ENCODE results near the gene STX4. TPM values are rescaled to one million over a fixed set of nuclear protein-coding genes. Genes with fewer than 3 reads are reported as not detected.

STX4 gene
- total RNA-seq = 17.5 and 28.2 TPM in 2 replicates

DNA sequence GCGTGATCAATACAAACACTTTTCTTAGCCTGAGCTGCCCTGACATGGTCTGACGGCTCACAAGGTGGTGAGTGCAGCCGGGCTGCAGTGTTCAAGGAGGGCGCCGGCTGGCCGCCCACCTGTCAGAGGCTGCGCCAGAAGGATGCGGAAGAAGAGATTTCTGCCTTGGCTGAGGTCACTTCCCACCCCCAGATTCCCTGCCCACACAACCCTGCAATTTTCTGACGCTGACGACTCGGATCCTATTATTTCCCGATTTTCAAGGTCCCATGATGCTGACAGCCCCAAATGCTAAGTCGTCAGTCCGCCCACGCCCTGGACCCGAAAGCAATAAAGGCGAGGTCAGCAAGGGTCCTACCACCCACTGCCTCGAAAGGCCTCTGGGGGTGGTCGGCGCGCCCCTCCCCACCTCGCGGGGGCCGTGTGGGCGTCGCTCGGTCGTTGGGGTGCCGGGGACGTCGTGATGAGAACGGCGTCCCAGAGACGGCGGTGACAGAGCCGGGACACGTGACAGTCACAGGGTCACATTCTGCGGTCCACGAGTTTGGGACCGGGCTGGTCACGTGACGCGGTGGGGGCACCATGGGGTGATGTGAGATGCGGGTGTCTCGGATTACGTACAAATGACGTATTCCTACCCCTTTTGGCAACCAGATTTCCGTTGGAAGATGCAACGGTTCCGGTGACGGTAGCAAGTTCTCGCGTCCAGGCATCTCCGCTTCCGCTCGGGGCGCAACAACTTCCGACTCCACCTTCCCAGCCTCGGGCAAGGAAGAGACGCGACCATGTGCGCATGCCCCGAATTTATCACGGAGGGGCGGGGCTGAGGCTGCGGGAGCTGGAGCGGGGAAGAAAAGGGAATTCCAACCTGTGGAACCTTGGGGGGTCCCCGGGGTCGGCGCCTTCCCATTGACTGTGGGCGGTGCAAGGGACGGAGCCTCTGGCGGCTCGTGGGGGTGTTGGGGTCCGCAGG, at the start of gene STX4:
TSS of gene STX4 (plus strand) at position 823 of the 973 bp plus-strand sequence. CDS start 248 bp downstream, outside the sequence.
- peak; percentile 90 to 94 for DNase-seq (ENCODE audit: low read depth in 2 of 2)

- no peak for DNase-seq (ENCODE audit: low read depth in 2 of 2)
These were observed 49.3 kb upstream of the STX4 start for GRCh38 chr16:30983898-30984610.

DNA sequence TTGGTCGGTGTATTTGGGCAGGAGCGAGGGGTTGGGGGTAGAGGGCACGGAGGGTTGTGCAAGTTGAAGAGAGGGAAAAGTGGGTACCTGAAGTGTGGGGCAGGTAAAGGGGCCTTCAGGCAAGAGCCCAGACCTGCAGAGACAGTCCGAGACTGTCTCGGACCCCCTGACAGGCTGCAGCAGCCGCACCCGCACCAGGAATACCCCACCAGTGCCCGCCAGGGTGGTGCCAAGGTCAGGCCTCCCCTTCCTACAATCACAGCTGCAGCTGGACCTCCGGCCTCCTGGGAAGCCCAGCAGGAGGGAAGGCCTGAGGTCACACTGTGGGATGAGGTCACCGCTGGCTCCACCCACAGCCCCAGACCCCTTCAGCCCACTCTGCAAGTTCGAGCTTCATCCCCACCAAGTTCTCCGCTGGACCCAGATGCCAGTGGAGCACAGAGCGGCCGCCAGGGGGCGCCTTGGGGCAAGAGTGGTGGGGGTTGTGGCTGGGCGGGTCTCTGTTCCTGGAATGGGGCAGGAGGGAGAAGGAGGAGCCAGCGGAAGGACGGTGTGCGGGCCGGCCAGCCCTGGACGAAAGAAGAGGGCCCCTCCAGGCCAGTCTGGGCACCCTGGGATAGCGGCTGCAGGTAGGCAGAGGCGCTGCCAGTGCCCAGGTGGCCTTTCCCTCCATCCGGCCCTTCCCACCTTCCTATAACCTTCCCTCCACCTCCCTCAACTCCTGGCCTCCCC, 48.5 kb upstream of the STX4 start, which contains the start of gene HSD3B7:
TSS of gene HSD3B7 (plus strand) at position 539 of the 732 bp plus-strand sequence. CDS start 452 bp downstream, outside the sequence.
- peak; percentile 43 to 73 for DNase-seq (ENCODE audit: low read depth in 2 of 2)

- DNase-seq (ENCODE audit: low read depth in 2 of 2) = peak in 1 of 2 donors; percentile 12
These were observed 47.8 kb upstream of the STX4 start for GRCh38 chr16:30985401-30986128.

DNA sequence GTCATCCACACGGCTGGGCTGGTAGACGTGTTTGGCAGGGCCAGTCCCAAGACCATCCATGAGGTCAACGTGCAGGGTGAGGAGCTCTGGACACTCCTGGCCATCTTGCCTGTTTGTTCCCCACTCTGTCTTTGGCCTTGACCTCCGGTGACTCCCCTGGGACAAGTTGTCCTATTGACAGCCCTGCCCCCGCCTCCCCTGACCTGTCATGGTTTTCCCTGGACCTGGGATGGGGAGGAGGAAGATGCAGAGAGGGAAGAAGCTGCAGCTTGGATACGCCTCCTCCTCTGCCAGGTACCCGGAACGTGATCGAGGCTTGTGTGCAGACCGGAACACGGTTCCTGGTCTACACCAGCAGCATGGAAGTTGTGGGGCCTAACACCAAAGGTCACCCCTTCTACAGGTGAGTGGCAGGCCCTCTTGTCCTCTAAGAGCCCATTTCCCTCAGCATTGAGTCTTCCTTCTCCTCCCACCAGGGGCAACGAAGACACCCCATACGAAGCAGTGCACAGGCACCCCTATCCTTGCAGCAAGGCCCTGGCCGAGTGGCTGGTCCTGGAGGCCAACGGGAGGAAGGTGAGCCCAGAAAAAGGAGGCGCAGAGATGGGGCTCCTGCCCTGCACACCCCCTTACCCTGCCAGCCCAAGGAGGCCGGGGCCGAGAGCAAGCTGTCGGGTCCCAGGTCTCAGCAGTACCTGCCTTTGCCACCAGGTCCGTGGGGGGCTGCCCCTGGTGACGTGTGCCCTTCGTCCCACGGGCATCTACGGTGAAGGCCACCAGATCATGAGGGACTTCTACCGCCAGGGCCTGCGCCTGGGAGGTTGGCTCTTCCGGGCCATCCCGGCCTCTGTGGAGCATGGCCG, 47.0 kb upstream of the STX4 start:
- DNase-seq (ENCODE audit: low read depth in 2 of 2) = no peak

DNA sequence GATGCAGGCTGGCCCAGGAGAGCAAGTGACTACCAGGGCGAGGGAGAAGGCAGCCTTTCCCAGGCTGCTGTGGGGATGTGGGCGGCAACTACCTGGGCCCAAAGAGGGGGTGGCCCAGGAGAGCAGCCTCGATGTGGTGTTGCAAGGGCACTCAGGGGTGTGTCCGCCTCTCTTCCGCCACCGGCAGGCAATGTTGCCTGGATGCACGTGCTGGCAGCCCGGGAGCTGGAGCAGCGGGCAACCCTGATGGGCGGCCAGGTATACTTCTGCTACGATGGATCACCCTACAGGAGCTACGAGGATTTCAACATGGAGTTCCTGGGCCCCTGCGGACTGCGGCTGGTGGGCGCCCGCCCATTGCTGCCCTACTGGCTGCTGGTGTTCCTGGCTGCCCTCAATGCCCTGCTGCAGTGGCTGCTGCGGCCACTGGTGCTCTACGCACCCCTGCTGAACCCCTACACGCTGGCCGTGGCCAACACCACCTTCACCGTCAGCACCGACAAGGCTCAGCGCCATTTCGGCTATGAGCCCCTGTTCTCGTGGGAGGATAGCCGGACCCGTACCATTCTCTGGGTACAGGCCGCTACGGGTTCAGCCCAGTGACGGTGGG, 45.7 kb upstream of the STX4 start:
- no peak for DNase-seq (ENCODE audit: low read depth in 2 of 2)

DNA sequence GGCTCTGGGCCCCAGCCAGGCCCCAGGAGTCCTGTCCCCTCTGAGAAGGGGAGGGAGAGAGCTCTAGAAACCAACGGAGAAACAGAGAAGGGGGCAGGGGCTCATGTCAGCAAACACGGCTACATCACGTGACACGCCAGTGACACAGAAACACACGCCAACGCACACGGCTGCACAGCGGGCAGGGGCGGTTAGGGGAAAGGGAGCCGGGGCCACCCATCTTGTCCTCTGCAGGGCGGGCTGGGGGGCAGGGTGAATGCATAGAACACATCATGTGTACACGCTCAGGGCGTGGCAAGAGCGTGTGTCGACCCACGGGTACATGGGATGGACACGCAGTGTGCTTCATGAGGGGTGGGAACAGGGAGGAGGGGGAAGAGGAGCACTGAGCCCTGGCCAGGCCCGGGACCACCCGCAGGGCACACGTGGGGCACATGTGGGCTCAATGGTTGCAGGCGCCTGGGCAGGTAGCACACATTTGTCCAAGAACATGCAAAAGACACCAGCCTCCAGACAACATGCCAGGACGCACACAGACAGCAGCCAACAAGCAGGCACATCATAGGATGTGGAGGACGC, 43.8 kb upstream of the STX4 start:
- DNase-seq (ENCODE audit: low read depth in 2 of 2) = no peak

- DNase-seq (ENCODE audit: low read depth in 2 of 2) = no peak
These were observed 43.3 kb upstream of the STX4 start for GRCh38 chr16:30990105-30990504.

DNA sequence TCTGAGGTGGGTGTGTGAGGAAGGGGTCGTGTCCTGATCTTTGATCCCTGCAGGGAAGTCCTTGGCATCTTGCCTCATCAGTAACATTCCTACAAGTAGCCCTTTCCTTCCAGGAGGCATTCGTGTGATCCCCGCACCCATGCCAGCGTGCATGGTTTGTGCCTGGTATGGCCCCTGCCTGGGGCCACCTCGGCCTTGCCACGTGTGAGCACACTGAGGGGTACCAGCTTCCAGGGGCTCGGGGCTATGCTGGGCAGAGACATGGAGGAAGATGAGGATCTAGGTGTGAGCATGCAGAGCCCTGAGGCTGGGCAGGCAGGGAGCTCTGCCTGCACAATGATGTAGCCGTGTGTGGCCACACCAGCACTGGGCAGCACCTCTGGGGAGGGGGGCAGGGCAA, 42.3 kb upstream of the STX4 start:
- no peak for DNase-seq (ENCODE audit: low read depth in 2 of 2)

- DNase-seq (ENCODE audit: low read depth in 2 of 2) = no peak
These were observed 41.0 kb upstream of the STX4 start for GRCh38 chr16:30992276-30992780.

- no peak for DNase-seq (ENCODE audit: low read depth in 2 of 2)
These were observed 40.2 kb upstream of the STX4 start for GRCh38 chr16:30992931-30993816.

DNA sequence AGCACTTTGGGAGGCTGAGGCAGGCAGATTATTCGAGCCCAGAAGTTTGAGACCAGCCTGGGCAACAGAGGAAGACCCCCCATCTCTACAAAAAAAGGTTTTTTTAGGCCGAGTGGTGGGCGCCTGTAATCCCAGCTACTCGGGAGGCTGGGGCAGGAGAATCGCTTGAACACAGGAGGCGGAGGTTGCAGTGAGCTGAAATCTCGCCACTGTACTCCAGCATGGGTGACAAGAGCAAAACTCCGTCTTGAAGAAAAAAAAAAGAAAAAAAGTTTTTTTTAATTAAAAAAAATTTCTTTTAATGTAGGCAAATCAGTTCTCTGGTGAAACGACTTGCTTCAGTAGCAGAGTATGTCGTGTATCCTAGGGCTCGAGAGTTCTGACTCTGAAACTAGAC, 37.4 kb upstream of the STX4 start:
- DNase-seq (ENCODE audit: low read depth in 2 of 2) = no peak

DNA sequence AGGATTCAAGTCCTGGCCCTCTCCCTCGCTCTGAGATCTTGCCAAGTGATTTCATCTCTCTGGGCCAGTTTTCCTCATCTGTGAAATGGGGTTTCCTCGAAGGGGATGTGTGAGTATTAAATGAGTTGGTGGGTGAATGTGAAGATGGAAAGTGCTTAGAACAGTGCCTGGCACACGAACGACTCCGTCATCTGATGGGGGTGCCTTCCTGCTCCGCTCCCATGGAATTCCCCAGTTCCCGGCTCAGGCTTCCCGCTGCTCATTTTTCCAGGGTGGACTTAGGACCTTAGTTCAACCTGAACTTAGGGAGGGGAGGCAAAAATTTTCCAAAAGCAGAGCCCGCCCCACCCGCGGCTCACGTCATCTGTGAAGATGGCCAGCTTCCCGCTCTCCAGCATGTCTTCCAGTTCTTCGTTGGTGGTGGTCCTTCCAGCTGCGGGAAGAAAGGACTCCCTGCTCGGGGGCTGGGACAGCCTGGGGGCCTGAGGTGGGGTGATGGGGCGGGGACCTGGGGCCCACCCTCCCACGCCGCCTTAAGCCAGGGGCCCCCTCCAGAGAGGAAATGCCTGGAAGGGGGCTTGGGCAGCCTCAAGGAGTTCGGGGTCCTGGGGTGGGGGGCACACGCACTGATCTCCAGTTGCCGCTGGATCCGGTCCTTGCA, 36.9 kb upstream of the STX4 start:
- DNase-seq (ENCODE audit: low read depth in 2 of 2) = peak; percentile 70 to 72

- peak in 1 of 2 donors; percentile 62 for DNase-seq (ENCODE audit: low read depth in 2 of 2)
These were observed 36.2 kb upstream of the STX4 start for GRCh38 chr16:30996985-30997724.

DNA sequence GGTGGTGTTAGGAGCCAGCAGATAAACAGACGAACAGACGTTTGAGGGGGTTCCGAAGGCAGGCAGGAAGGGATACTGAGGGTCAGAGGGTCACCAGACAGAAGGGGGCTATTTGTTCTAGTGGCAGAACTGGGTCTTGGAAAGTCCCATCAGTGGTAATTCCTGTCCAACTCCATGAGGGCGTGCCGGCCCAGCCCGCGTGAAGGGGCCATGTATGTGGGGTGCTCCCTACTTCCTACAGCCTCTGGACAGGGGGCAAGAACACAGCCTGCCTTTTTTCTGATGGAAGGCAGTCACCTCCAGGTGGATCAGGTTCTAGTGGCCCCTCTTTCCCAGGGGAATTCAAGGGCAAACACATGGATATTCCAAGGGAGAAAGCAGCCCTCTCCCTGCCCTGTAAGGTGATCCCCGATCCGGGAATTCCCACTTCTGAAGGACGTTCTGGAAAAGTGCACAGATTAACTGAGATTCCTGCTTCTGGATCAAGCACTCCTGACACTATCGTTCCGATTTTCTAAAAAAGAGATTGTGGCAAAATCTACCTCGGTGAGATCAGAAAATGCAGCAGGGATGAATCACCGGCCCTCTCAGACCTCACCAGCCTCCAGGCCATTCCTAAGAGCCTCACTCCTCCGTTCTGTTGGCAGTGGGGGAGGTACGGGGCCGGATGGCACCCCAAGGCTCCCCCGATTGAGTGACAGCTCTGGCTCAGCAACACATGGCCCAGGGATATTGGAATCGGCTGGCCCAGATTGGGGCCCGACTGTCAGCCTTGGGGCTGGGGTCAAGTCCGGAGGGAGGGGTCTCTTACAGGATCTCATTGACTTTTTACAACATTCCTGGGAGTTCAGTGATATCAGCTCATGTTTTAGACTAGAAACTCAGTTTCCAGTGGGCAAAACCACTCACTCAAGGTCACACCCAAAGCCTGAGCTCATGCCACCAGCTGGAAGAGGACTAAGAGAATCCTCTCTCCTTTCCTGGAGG, 35.3 kb upstream of the STX4 start:
- DNase-seq (ENCODE audit: low read depth in 2 of 2) = peak in 1 of 2 donors; percentile 35

All from dermis microvascular lymphatic vessel endothelial cell (primary cell).